GM23248 (cell line): ENCODE results near the gene NLGN2.

Experiments used
- EZH2 ChIP-seq: fragments of 200-600 bp; sonication (generic); IDR thresholded peaks from 2 replicates; pipeline ENCODE4 v1.6.1; 2018; ENCODE audit warnings: antibody characterized with exemption, mild to moderate bottlenecking; ENCODE audit not compliant: insufficient read depth, poor library complexity, severe bottlenecking
- EZH2phosphoT487 ChIP-seq: fragments of 200-600 bp; sonication (generic); IDR thresholded peaks from 2 replicates; pipeline ENCODE4 v1.6.1; 2018; ENCODE audit warnings: antibody characterized with exemption, moderate library complexity, mild to moderate bottlenecking, low read depth; ENCODE audit not compliant: insufficient read depth

- no peak for TF ChIP-seq EZH2
- no peak for TF ChIP-seq EZH2phosphoT487
Measured at GRCh38 chr17:7383371-7383741, 24.3 kb upstream of the NLGN2 start.
